SU-DHL-6 (cell line): ENCODE measurements around the gene DUSP22.
"Not testable (repeated sequence)": the region's sequence is repeated elsewhere in the genome, so short reads cannot be mapped to it uniquely, and the experiment has no call there.

Experiments
- CTCF ChIP-seq: fragments of 200-600 bp; sonication (generic); IDR thresholded peaks from one replicate; pipeline ENCODE4 v1.5.1; 2017; ENCODE audit warnings: antibody characterized with exemption, mild to moderate bottlenecking, low read length, moderate library complexity; ENCODE audit not compliant: insufficient read depth, poor library complexity, severe bottlenecking
- EZH2phosphoT487 ChIP-seq: fragments of 200-600 bp; sonication (generic), shearing (Covaris generic); conservative IDR thresholded peaks from 2 replicates; pipeline ENCODE4 v1.6.1; 2018; ENCODE audit warnings: mild to moderate bottlenecking, antibody characterized with exemption, low read length, moderate library complexity, mixed read lengths

- not testable (repeated sequence) for TF ChIP-seq CTCF, EZH2phosphoT487
These were observed 79.6 kb downstream of the DUSP22 start for GRCh38 chr6:371851-372250.
